ENCODE data around the gene GAREM1. TPM values are rescaled to one million over a fixed set of nuclear protein-coding genes. Genes with fewer than 3 reads are reported as not detected.
"Not testable (repeated sequence)": the region's sequence is repeated elsewhere in the genome, so short reads cannot be mapped to it uniquely, and the experiment has no call there.

Gene GAREM1
- total RNA-seq, 2 experiments from 2014 or later = 0.06 TPM; not detected in 1

GRCh38 chr18:32249147-32249929 lies 221.3 kb downstream of the GAREM1 start:
- POLR2A ChIA-PET = no interaction called here
- Mint-ChIP-seq H3K27ac (no peak overlapping the region), H3K4me1 (no peaks in the 10 kb centered on the region), H3K27me3 (peaks cover 19% of the 10 kb centered on the region), H3K4me3 (no peak overlapping the region), H3K36me3 (no peaks in the 10 kb centered on the region), H3K9me3 (no peaks in the 10 kb centered on the region)
- no peak for ATAC-seq (ENCODE audit: low read depth)
- DNase-seq = no peak

DNA sequence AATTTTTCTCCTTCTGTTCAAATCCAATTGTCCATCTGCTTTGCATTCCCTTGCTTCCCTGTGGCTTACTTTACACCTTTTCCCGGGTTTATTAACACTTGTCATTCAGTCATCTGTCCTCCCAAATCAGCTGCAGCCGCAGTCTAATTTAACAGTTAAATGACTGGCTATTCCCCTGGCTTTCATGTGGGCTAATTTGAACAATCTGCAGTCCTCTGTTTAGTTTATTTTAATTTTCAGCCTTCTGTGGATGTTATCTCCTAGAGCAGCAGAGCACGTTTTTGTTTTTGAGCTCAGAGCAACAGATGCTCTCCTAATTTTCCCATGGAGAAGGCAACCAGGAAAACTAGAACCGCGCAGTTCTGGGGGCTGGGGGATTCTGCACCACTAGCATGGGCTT lies 225.8 kb downstream of the GAREM1 start:
- DNase-seq (no peak), ATAC-seq (ENCODE audit: low read depth) (no peak)
- Mint-ChIP-seq H3K27me3 (peaks cover 13% of the 10 kb centered on the region), H3K36me3 (no peaks in the 10 kb centered on the region), H3K4me3 (no peak overlapping the region), H3K9me3 (no peaks in the 10 kb centered on the region), H3K4me1 (no peaks in the 10 kb centered on the region), H3K27ac (no peak overlapping the region)
- POLR2A ChIA-PET = no interaction called here

DNA sequence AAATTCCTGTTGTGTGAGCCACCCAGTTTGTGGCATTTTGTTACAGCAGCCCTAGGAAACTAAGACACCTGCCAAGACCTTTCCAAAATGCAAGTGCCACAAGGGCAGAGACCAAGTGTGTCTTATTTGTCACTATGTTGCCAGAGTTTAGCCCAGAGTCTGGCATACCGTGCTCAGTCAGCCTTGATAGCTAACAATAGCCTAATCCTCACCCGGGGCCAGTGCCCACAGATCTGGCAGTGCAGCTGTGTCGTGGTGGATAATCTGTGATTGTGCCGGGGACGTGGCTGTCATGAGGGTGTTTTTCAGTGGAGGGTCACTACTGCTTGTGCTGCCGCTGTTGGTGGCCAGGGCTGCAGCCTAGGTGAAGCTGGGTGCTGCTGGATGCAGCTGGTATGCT lies 227.3 kb downstream of the GAREM1 start:
- Mint-ChIP-seq H3K36me3 (no peaks in the 10 kb centered on the region), H3K27me3 (peaks cover 13% of the 10 kb centered on the region), H3K9me3 (no peaks in the 10 kb centered on the region), H3K4me3 (no peak overlapping the region), H3K4me1 (no peaks in the 10 kb centered on the region), H3K27ac (no peak overlapping the region)
- no peak for ATAC-seq (ENCODE audit: low read depth)
- POLR2A ChIA-PET = no interaction called here
- no peak for DNase-seq

DNA sequence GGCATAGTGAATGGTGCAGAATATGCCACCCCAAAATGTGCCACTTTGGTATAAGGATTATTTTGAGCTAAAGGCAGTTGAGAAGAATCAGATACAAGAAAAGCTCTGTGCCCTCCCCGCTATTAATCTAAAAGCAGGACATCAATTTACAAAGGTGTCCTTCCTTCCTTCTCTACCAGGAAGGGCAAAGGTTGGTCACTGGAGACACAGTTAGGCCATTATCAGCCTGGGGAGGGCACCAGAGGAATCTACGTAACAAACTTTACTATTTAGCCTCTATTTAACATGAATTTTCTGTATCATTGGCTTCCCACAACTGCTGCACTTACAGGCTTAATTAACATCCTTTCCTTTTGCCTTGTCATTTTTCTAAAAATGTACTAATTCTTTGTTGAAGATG lies 228.3 kb downstream of the GAREM1 start:
- DNase-seq = no peak
- POLR2A ChIA-PET = no interaction called here
- H3K9me3 Mint-ChIP-seq = no peaks in the 10 kb centered on the region
- H3K4me3 Mint-ChIP-seq = no peak overlapping the region
- H3K4me1 Mint-ChIP-seq = no peaks in the 10 kb centered on the region
- H3K27ac Mint-ChIP-seq = no peak overlapping the region
- ATAC-seq (ENCODE audit: low read depth) = no peak
- peaks cover 14% of the 10 kb centered on the region for H3K27me3 Mint-ChIP-seq
- no peaks in the 10 kb centered on the region for H3K36me3 Mint-ChIP-seq

GRCh38 chr18:32238635-32239268 lies 231.9 kb downstream of the GAREM1 start:
- peaks cover 1% of the 10 kb centered on the region for H3K9me3 Mint-ChIP-seq
- ATAC-seq (ENCODE audit: low read depth) = no peak
- no peak for DNase-seq
- H3K27me3 Mint-ChIP-seq = peaks cover 19% of the 10 kb centered on the region
- no peak overlapping the region for H3K27ac Mint-ChIP-seq
- POLR2A ChIA-PET = no interaction called here
- no peaks in the 10 kb centered on the region for H3K4me1 Mint-ChIP-seq
- no peak overlapping the region for H3K4me3 Mint-ChIP-seq
- H3K36me3 Mint-ChIP-seq = no peaks in the 10 kb centered on the region

- no peak overlapping the region for H3K27ac Mint-ChIP-seq
- H3K27me3 Mint-ChIP-seq = peaks cover 12% of the 10 kb centered on the region
- POLR2A ChIA-PET = no interaction called here
These were observed 233.6 kb downstream of the GAREM1 start for GRCh38 chr18:32237049-32237448.

DNA sequence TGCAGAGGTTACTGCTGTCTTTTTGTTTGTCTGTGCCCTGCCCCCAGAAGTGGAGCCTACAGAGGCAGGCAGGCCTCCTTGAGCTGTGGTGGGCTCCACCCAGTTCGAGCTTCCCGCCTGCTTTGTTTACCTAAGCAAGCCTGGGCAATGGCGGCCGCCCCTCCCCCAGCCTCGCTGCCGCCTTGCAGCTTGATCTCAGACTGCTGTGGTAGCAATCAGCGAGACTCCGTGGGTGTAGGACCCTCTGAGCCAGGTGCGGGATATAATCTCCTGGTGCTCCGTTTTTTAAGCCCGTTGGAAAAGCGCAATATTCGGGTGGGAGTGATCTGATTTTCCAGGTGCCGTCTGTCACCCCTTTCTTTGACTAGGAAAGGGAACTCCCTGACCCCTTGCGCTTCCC lies 237.3 kb downstream of the GAREM1 start:
- H3K27me3 Mint-ChIP-seq; H3K4me3 Mint-ChIP-seq; H3K4me1 Mint-ChIP-seq; POLR2A ChIA-PET; ATAC-seq (ENCODE audit: low read depth); H3K36me3 Mint-ChIP-seq; H3K27ac Mint-ChIP-seq; DNase-seq; H3K9me3 Mint-ChIP-seq: not testable (repeated sequence)

More at GRCh38 chr18:32237049-32237448, 233.6 kb downstream of the GAREM1 start:
- no peaks in the 10 kb centered on the region for H3K4me1 Mint-ChIP-seq
- ATAC-seq (ENCODE audit: low read depth) = no peak
- peaks cover 1% of the 10 kb centered on the region for H3K9me3 Mint-ChIP-seq
- no peak overlapping the region for H3K4me3 Mint-ChIP-seq
- H3K36me3 Mint-ChIP-seq = no peaks in the 10 kb centered on the region
- no peak for DNase-seq

- Mint-ChIP-seq H3K9me3 (no peaks in the 10 kb centered on the region), H3K27ac (no peak overlapping the region), H3K4me1 (no peaks in the 10 kb centered on the region), H3K36me3 (no peaks in the 10 kb centered on the region), H3K27me3 (no peaks in the 10 kb centered on the region), H3K4me3 (no peak overlapping the region)
- no peak for ATAC-seq (ENCODE audit: low read depth)
- POLR2A ChIA-PET = no interaction called here
- DNase-seq = no peak
These were observed 251.2 kb downstream of the GAREM1 start for GRCh38 chr18:32219431-32220018.

GRCh38 chr18:32216390-32216789 lies 254.3 kb downstream of the GAREM1 start:
- ATAC-seq (ENCODE audit: low read depth) = no peak
- no peak overlapping the region for H3K27ac Mint-ChIP-seq
- POLR2A ChIA-PET = no interaction called here
- H3K27me3 Mint-ChIP-seq = no peaks in the 10 kb centered on the region
- H3K4me3 Mint-ChIP-seq = no peak overlapping the region
- H3K4me1 Mint-ChIP-seq = no peaks in the 10 kb centered on the region
- no peaks in the 10 kb centered on the region for H3K9me3 Mint-ChIP-seq
- H3K36me3 Mint-ChIP-seq = no peaks in the 10 kb centered on the region
- DNase-seq = no peak

DNA sequence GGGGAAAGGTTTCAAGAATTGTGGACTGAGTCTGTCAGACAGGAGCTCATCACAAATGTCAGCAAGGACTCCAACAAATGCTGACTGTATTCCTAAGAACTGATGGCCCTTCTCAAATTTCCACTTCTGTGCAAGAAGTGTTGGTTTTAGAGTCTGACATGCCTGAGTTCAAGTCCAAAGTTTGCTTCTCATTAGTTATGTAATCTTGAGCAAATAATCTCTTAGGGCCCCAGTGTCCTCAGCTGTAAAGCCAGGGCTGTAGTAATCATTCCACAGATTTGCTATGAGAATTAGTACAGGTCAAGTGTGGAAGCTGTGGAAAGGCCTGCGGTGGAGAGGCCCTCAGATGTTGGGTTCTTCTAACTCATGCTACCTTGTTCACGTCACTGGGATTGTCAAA lies 257.0 kb downstream of the GAREM1 start:
- Mint-ChIP-seq H3K27ac (no peak overlapping the region), H3K36me3 (no peaks in the 10 kb centered on the region), H3K27me3 (no peaks in the 10 kb centered on the region), H3K9me3 (no peaks in the 10 kb centered on the region), H3K4me1 (no peaks in the 10 kb centered on the region), H3K4me3 (no peak overlapping the region)
- DNase-seq (no peak), ATAC-seq (ENCODE audit: low read depth) (no peak)
- POLR2A ChIA-PET = no interaction called here
